ENCODE data around the gene NUDT8. TPM values are rescaled to one million over a fixed set of nuclear protein-coding genes. Genes with fewer than 3 reads are reported as not detected.
"Not testable (repeated sequence)": the region's sequence is repeated elsewhere in the genome, so short reads cannot be mapped to it uniquely, and the experiment has no call there.

NUDT8 gene
- total RNA-seq, 1 donor from 2014 or later: 6.5 TPM

DNA sequence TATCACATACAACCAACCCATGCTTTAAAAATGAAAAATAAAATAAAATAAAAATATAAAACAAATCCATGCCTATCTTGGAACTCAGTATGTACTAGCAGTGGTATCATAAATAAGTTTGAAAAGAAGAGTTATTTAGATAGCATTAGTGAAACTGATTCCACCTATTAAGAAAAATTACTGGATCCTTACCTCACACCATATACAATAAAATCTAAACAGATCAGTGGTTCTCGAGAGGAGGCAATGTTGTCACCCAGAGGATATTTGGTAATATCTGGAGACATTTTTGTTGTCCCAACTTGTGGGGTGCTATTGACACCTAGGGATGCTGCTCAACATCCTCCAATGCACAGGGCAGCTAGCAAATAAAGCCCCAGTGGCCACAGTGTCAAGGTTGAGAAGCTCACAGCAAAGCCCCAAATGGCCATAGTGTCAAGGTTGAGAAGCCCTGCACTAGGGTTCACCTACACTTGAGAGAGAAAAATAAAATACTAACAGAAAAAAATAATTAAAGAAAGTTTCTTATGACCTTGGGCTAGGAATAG is 32.9 kb downstream of the NUDT8 start:
- intact Hi-C loops (cut with micrococcal nuclease): no loop called here

DNA sequence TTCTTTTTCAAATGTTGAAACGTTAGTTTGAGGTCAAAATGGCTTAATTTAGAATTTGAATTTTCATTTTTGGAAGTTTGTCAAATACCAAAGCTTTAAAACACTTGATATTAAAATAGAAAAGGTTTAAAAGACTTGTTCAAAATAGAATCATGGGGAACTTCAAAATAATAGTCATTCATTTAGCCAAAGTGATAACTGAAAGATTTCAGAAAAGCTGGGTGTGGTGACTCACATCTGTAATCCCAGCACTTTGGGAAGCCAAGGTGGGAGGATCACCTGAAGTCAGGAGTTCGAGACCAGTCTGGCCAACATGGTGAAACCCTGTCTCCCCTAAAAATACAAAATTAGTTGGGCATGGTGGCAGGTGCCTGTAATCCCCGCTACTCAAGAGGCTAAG is 35.3 kb downstream of the NUDT8 start:
- intact Hi-C loops (cut with micrococcal nuclease): no loop called here

DNA sequence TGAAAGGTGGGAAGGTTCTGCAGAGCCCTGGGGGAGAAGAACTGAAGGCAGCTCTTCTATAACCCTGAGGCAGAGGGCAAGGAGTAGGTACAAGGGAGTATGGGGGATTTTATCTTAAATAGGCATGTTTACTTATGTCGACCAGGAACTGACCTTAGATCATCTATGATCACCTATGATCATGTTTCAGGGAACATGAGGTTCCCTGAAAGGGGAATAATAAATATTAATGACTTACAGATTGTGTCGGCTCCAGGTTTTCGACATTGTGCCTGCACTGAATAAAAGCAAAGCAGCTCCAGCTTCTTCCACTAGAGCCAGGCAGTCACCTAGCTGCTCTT is 36.2 kb downstream of the NUDT8 start:
- intact Hi-C loops (cut with micrococcal nuclease): no loop called here

DNA sequence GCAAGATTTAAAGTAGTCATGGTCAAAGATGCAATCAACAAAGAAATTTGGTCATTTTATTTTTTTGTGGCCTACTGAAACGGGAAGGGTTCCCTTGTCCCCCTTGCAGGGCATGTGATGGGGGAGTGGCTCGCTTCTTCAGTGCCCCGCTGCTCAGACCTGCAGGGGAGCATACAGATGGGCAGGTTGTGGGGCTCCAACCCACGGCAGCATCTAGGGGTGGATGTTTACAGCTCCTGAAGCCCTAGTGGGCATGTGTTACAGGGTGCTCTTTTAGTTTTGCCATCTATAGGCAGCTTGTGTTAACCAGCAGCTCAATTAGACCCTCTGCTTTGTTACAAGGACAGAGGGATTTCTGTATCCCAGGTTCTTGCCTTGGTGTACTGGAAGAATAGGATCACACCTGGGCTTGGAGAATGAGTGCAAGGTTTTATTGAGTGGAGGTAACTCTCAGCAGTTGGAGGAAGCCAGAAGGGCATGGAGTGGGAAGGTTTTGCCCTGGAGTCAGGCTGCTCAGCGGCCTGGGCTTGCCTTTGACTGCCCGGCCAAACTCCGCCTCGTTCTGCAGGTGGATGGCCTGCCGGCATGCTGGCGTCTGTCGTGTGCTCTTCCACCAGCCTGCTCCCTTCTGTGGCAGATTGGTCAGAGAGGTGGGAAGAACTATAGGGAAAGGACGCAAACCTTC is 36.7 kb downstream of the NUDT8 start:
- intact Hi-C loops (cut with micrococcal nuclease): no loop called here

DNA sequence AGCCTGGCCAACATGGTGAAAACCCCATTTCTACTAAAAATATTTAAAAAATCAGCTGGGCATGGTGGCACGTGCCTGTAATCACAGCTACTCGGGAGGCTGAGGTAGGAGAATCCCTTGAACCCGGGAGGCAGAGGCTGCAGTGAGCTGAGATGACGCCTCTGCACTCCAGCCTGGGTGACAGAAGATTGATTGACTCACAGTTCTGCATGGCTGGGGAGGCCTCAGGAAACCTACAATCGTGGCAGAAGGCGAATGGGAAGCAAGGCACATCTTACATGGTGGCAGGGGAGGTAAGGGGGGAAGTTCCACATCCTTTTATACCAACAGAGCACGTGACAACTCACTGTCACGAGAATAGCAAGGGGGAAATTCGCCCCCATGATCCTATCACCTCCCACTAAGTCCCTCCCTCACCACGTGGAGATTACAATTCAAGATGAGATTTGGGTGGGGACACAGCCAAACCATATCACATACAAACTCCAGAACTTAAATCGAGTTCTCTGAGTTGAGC is 40.8 kb downstream of the NUDT8 start:
- intact Hi-C loops (cut with micrococcal nuclease): not testable (repeated sequence)

DNA sequence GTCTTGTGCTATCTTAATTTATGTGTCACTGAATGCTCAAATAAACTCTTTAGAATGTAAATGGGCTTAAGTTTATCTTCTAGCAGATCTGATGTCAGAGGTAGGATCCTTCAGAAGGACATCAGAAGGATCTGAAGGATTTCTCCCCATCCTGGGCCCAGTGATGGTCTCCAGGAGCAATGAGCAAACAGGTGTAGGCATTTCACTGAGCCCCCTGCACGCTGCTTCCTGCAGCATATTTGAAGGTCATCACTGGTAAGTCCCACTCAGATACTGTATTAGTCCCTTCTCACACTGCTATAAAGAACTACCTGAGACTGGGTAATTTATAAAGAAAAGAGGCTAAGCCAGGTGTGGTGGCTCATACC is 41.6 kb downstream of the NUDT8 start:
- intact Hi-C loops (cut with micrococcal nuclease): no loop called here

- intact Hi-C loops (cut with micrococcal nuclease): no loop called here
These were observed 43.0 kb downstream of the NUDT8 start for GRCh38 chr11:67586568-67587250.

DNA sequence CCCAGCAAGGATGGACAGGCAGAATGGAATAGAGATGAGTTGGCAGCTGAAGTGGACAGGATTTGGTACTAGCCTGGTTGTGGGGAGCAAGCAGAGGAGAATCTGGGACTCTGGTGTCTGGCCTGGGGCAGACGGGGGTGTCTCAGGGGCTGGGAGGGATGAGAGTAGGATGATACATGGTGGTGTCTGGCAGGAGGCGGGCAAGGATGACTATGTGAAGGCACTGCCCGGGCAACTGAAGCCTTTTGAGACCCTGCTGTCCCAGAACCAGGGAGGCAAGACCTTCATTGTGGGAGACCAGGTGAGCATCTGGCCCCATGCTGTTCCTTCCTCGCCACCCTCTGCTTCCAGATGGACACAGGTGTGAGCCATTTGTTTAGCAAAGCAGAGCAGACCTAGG is 43.8 kb downstream of the NUDT8 start:
- intact Hi-C loops (cut with micrococcal nuclease): no loop called here

DNA sequence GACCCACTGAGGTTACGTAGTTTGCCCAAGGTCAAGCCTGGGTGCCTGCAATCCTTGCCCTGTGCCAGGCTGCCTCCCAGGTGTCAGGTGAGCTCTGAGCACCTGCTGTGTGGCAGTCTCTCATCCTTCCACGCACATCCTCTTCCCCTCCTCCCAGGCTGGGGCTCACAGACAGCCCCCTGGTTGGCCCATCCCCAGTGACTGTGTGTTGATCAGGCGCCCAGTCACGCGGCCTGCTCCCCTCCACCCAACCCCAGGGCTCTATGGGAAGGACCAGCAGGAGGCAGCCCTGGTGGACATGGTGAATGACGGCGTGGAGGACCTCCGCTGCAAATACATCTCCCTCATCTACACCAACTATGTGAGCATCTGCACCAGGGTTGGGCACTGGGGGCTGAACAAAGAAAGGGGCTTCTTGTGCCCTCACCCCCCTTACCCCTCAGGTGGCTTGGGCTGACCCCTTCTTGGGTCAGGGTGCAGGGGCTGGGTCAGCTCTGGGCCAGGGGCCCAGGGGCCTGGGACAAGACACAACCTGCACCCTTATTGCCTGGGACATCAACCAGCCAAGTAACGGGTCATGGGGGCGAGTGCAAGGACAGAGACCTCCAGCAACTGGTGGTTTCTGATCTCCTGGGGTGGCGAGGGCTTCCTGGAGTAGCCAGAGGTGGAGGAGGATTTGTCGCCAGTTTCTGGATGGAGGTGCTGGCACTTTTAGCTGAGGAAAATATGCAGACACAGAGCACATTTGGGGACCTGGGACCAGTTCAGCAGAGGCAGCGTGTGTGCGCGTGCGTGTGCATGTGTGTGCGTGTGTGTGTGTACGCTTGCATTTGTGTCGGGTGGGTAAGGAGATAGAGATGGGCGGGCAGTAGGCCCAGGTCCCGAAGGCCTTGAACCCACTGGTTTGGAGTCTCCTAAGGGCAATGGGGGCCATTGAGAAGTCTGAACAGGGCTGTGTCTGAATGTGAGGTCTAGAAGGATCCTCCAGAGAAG is 44.6 kb downstream of the NUDT8 start:
- intact Hi-C loops (cut with micrococcal nuclease): loop anchor here (5.0 kb wide), 1 partner anchor 42 kb away; the partner anchor contains the start of gene NUDT8

DNA sequence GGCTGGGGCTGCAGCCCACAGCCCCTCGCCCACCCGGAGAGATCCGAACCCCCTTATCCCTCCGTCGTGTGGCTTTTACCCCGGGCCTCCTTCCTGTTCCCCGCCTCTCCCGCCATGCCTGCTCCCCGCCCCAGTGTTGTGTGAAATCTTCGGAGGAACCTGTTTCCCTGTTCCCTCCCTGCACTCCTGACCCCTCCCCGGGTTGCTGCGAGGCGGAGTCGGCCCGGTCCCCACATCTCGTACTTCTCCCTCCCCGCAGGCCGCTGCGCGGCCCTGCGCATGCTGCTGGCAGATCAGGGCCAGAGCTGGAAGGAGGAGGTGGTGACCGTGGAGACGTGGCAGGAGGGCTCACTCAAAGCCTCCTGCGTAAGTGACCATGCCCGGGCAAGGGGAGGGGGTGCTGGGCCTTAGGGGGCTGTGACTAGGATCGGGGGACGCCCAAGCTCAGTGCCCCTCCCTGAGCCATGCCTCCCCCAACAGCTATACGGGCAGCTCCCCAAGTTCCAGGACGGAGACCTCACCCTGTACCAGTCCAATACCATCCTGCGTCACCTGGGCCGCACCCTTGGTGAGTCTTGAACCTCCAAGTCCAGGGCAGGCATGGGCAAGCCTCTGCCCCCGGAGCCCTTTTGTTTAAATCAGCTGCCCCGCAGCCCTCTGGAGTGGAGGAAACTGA is 45.4 kb downstream of the NUDT8 start:
- intact Hi-C loops (cut with micrococcal nuclease): loop anchor here (5.0 kb wide), 1 partner anchor 43 kb away; the partner anchor contains the start of gene NUDT8

DNA sequence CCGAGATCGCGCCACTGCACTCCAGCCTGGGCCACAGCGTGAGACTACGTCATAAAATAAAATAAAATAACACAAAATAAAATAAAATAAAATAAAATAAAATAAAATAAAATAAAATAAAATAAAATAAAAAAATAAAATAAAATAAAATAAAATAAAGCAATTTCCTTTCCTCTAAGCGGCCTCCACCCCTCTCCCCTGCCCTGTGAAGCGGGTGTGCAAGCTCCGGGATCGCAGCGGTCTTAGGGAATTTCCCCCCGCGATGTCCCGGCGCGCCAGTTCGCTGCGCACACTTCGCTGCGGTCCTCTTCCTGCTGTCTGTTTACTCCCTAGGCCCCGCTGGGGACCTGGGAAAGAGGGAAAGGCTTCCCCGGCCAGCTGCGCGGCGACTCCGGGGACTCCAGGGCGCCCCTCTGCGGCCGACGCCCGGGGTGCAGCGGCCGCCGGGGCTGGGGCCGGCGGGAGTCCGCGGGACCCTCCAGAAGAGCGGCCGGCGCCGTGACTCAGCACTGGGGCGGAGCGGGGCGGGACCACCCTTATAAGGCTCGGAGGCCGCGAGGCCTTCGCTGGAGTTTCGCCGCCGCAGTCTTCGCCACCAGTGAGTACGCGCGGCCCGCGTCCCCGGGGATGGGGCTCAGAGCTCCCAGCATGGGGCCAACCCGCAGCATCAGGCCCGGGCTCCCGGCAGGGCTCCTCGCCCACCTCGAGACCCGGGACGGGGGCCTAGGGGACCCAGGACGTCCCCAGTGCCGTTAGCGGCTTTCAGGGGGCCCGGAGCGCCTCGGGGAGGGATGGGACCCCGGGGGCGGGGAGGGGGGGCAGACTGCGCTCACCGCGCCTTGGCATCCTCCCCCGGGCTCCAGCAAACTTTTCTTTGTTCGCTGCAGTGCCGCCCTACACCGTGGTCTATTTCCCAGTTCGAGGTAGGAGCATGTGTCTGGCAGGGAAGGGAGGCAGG is 46.2 kb downstream of the NUDT8 start, which contains the start of gene GSTP1:
Gene GSTP1, plus strand, starts transcription at position 566 of the 958 bp plus-strand sequence. Its CDS starts 32 bp downstream, at position 598.
- intact Hi-C loops (cut with micrococcal nuclease): loop anchor here (1.0 to 5.0 kb wide), 2 partner anchors 23 to 44 kb away; partner anchors contain the start of genes NDUFV1 and NUDT8

GRCh38 chr11:67582011-67582410 is 47.7 kb downstream of the NUDT8 start:
- intact Hi-C loops (cut with micrococcal nuclease): loop anchor here (5.0 kb wide), 1 partner anchor 45 kb away; the partner anchor contains the start of gene NUDT8

DNA sequence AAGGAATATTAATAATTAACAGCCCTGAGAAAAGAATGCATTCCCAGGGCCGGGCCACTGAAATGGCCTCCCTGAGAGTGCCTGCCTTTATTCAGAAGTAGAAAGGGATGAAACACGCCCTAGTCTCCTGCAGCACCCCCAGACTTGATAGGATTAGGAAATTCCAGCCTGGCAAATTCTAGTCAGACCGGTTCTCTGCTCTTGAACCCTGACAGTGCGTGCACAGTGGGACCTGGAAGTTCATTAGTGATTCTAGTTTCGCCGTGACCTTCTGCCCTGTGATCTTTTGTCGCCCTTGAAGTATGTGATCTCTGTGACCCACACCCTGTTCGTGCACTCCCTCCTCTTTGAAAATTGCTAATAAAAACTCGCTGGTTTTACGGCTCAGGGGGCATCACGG is 48.3 kb downstream of the NUDT8 start:
- intact Hi-C loops (cut with micrococcal nuclease): loop anchor here (5.0 kb wide), 1 partner anchor 46 kb away; the partner anchor contains the start of gene NUDT8

DNA sequence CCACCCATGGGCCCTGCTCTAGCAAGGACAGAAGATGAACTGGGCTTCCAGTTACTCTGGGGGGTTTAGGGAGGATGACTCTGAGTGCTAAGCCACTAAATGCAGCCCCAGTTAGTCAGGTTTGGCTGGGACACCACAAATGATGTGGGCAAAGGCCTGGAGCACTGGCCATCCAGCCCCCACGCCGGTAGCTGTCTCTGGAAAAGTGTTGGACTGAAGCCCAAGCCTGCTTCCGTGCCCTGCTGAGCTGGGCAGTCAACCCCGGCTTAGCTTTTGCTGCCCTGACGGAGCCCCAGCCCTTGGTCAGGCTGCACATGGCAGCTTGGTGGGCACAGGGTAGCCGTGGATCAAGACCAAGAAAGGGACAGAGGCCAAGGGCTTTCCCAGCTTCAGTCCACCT is 51.8 kb downstream of the NUDT8 start:
- intact Hi-C loops (cut with micrococcal nuclease): no loop called here

Other genes with a start within 250 kb of the NUDT8 start
- 39.6 and 47.7 TPM in 2 replicates for gene RAD9A, start 238.0 kb downstream of the NUDT8 start, total RNA-seq
- 347 and 352 TPM in 2 replicates for gene PPP1CA, start 228.1 kb downstream of the NUDT8 start, total RNA-seq
- gene TBC1D10C, start 225.9 kb downstream of the NUDT8 start, total RNA-seq: 312 and 319 TPM in 2 replicates
- 0.47 and 0.66 TPM in 2 replicates for gene CARNS1, start 214.3 kb downstream of the NUDT8 start, total RNA-seq
- gene RPS6KB2, start 201.4 kb downstream of the NUDT8 start, total RNA-seq: 63.7 and 69.5 TPM in 2 replicates
- gene PTPRCAP, start 192.3 kb downstream of the NUDT8 start, total RNA-seq: 406 and 428 TPM in 2 replicates
- gene CORO1B, start 186.5 kb downstream of the NUDT8 start, total RNA-seq: 242 and 243 TPM in 2 replicates
- gene GPR152, start 177.2 kb downstream of the NUDT8 start, total RNA-seq: not detected in 2 replicates
- 3.6 and 4.2 TPM in 2 replicates for gene CABP4, start 174.6 kb downstream of the NUDT8 start, total RNA-seq
- 40.5 and 43.9 TPM in 2 replicates for gene TMEM134, start 160.7 kb downstream of the NUDT8 start, total RNA-seq
- 149 and 163 TPM in 2 replicates for gene AIP, start 146.9 kb downstream of the NUDT8 start, total RNA-seq
- gene PITPNM1, start 124.6 kb downstream of the NUDT8 start, total RNA-seq: 118 and 119 TPM in 2 replicates
- gene CDK2AP2, start 121.8 kb downstream of the NUDT8 start, total RNA-seq: 189 and 191 TPM in 2 replicates
- not detected in 2 replicates for gene CABP2, start 106.5 kb downstream of the NUDT8 start, total RNA-seq
- 262 TPM in 2 replicates for gene GSTP1, start 46.1 kb downstream of the NUDT8 start, total RNA-seq
- gene NDUFV1, start 23.0 kb downstream of the NUDT8 start, total RNA-seq: 244 and 258 TPM in 2 replicates
- not detected in 2 replicates for gene TBX10, start 9.8 kb upstream of the NUDT8 start, total RNA-seq
- 0.37 TPM in 1 of 2 replicates, not detected in the other for gene ACY3, start 20.8 kb upstream of the NUDT8 start, total RNA-seq
- not detected in 2 replicates for gene ALDH3B2, start 44.7 kb upstream of the NUDT8 start, total RNA-seq

All from T-helper 1 cell treated with Interleukin-12 subunit alpha and Interleukin-12 subunit beta and Interleukin-4 antibody, amounts not matched to agents 30 ng/mL and 1 ng/mL, for 36 hours (primary cell).